SIG-M5 (cell line): ENCODE measurements around the gene IFNL4.
"Not testable (repeated sequence)": the region's sequence is repeated elsewhere in the genome, so short reads cannot be mapped to it uniquely, and the experiment has no call there.

Source experiments
- DNase-seq: peaks from one replicate; lab custom pipeline; 2025; lab: John Stamatoyannopoulos, UW

The IFNL4 gene

DNA sequence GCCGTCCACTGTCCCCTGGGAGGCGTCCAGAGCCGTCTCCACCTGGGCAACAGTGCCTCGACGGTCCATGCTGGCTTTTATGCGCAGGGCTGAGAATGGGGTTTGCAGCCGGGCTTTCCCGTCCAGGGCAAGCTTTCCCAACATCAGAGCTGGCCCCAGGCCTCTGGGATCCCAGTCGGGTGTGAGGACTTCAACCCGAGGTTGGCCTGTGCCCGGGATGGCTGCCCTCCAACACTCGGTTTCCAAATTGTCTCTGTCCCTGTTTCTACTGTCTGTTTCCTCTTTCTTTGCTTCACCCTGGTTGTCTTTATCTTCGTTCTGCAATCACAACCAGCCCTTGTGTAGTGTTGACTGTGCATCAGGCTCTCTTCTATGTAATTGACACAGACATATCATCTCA is at the start of gene IFNL4:
Gene IFNL4, minus strand, starts transcription at position 51 of the 400 bp plus-strand sequence.
- no peak for DNase-seq

- DNase-seq, result no peak
These were observed 49.4 kb upstream of the IFNL4 start for GRCh38 chr19:39297931-39298634.

DNA sequence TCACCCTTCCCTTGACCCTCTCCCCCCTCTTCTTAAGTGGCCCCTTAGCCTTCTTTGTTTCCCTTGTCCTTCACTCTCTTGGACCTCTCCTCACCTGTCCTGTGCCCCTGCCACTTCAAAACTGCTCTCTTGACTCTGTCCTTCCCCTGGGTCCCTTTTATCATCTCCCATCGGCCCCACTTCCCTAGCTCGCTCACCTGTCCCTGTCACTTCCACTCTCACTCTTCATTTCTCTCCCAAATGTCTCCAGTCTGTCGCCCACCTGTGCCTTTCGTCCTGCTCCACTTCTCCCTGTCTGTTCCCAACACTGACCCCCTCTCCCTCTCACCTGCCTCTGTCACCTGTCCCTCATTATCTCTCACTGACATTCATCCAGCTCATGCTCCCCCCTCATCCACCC is 48.2 kb upstream of the IFNL4 start:
- no peak for DNase-seq

DNA sequence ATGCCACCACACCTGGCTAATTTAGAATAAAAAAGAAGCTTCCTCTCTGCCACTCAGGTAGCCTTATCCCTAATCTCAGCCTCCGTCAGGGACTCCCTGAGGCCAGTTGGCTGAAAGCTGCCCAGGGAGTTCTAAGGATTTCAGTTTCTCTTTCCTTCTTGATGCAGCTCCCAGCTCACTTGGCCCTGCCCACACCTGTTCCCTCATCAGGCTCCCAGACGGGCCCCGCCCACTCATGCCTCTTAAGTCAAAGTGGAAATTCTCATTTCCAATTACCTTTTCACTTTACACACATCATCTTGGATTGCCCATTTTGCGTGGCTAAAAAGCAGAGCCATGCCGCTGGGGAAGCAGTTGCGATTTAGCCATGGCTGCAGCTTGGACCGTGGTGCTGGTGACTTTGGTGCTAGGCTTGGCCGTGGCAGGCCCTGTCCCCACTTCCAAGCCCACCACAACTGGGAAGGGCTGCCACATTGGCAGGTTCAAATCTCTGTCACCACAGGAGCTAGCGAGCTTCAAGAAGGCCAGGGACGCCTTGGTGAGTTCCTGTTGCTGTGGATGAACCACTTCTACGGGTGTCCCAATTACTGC is 47.5 kb upstream of the IFNL4 start, which contains the start of gene IFNL1:
Gene IFNL1, plus strand, starts transcription at position 353 of the 591 bp plus-strand sequence. Its CDS starts 15 bp downstream, at position 368.
- DNase-seq, result no peak

DNA sequence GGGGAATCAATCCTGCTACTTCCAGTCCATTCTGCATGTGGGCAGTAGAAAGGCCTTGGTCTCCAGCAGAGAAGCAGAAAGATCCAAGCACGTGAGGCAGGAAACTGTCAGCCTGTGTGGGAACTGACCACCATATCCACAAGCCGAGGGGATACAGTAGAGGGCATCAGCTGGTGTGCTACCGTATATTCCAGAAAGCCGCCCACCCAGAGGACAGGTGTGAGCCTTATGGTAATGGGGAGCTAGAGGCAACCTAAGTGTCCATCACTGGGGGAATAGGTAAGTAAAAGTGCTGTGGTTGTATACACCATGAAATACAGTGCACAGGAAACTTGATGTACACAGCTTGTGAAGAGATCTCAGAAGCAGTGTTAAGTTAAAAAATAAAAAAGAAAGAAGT is 44.7 kb upstream of the IFNL4 start:
- DNase-seq, result no peak

DNA sequence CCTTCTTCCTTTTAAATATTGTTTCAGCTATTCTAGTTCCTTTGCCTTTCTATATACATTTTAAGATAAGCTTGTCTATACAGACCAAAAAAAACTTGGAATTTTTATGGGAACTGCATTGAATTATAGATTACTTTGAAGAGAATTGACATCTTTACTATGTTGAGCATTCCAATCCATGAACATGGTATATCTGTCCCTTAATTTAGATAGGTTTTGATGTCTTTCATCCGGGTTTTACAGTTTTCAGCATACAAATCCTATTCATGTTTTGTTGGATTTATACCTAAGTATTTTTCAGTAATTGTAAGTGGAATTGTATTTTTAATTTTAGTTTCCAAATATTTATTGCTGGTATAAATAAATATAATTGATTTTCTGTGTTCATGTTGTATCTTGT is 35.4 kb upstream of the IFNL4 start:
- DNase-seq, result no peak

GRCh38 chr19:39282021-39282420 is 33.4 kb upstream of the IFNL4 start:
- DNase-seq, result no peak

DNA sequence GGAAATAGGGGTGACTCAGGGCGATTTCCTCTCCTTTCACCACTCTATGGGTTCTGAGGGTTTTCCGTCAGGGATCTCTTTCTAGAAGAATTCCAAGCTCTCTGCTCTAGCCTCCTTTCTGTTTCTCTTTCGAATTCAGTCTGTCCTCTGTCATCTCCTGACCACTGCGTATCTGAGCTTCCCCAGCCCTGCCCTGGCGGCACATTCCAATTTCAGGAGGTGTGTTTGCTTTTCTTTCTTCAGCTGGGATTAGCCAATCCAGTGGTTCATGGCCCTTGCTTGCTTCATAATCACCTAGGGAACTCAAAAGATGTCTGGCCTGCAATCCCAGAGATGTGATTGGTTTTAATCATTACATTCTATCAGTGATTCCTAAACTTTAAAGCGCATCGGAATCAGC is 28.9 kb upstream of the IFNL4 start:
- DNase-seq, result no peak

DNA sequence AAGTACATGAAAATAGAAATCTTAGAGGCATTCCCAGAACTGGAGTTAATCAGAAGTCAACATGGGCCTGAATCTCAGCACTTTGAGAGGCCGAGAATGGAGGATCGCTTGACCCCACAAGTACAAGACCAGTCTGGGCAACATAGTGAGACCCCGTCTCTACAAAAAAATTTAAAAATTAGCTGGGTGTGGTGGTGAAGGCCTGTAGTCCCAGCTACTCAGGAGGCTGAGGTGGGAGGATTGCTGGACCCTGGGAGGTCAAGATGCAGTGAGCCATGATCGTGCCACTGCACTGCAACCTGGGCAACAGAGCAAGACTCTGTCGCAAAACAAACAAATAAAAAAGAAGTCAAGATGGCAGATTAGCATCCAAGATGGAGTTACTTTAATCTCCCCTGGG is 28.1 kb upstream of the IFNL4 start:
- no peak for DNase-seq

DNA sequence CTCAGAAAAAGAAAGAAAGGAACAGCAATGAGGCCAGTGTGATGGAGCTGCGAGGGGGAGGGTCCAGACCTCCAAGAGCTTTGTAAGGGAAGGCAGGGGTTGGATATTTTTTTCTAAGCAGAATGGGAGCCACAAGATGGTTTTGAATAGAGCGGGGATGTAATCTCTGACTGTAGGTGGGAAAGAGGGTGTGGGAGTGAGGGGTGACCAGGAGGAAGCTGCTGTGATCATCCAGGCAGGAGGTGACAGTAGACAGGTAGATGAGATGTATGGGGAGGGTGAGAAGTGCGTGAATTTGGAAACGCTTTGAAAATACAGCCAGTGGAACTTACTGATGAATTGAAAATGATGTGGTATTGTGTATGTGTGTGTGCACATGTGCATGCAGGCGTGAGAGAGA is 26.9 kb upstream of the IFNL4 start:
- DNase-seq, result no peak

DNA sequence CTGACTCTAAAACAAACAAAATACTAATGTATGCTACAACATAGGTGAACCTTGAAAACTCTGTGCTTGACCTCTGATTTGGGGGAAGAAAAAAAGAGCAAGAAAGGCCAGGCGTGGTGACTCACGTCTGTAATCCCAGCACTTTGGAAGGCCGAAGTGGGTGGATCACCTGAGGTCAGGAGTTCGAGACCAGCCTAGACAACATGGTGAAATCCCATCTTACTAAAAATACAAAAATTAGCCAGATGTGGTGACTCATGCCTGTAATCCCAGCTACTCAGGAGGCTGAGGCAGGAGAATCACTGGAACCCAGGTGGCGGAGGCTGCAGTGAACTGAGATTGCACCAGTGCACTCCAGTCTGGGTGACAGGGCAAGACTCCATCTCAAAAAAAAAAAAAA is 25.2 kb upstream of the IFNL4 start:
- DNase-seq, result not testable (repeated sequence)

DNA sequence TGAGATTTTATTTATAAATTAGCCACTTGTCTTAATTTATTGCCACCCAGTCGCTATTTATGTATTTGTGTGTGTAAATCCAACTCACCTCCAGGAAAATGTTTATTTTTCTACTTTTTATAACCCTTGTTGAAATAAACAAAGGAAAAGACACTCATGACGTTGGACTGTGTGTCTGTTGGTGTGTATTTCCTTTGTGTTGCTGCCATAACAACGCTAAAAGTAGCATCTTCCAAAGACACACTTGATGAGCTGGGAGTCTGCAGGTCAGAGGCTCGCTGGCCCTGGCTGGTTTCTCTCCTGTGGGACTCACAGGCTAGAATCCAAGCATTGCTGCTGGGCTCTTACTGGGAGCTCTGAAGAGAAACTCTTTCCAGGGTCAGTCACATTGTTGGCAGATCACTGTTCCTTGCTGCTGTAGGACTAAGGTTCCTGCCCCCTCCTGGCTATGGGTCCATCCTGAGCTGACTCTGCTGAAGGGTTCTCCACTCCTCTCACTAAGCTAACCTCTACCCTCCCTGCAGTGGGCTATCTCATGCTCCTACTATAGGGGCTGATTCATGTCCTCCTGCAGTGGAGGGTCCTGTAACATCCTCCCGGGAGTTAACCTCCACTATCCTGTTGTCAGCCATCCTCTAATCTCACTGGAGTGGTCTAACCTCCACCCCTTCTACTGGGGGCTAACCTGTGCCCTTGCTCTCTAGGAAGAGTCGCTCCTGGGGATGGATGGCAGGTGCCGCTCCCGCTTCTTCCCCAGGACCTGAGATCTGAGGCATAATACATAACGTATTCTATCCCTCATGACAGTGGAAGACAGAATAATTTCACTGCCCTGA is 21.6 kb upstream of the IFNL4 start:
- DNase-seq, result no peak

DNA sequence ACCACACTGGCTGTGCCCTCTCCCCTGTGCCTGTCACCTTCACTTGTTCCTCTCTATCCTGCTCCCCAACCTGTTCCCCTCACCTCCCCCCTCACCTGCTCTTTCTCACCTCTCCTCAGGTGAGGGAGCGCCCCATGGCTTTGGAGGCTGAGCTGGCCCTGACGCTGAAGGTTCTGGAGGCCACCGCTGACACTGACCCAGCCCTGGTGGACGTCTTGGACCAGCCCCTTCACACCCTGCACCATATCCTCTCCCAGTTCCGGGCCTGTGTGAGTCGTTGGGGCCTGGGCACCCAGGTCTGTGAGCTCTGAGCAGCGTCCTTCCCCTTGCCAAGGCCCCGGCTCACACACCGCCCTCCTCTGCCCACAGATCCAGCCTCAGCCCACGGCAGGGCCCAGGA is 20.7 kb upstream of the IFNL4 start:
- DNase-seq, result not testable (repeated sequence)

DNA sequence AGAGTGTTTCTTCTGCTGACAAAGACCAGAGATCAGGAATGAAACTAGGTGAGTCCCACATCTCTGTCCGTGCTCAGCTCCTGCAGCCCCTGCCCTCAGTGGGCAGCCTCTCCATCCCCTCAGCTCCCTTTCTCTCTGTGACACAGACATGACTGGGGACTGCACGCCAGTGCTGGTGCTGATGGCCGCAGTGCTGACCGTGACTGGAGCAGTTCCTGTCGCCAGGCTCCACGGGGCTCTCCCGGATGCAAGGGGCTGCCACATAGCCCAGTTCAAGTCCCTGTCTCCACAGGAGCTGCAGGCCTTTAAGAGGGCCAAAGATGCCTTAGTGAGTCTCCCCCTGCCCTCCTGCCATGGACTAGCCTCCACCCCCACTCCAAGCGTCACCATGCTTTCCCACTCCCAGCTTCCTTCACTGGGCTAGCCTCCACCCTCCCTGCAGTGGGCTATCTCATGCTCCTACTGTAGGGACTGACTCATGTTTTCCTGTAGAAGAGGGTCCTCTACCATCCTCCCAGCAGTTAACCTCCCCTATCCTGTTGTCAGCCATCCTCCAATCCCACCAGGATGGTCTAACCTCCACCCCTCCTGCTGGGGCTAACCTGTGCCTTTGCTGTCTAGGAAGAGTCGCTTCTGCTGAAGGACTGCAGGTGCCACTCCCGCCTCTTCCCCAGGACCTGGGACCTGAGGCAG is 20.0 kb upstream of the IFNL4 start:
- DNase-seq, result not testable (repeated sequence)

- not testable (repeated sequence) for DNase-seq
These were observed 19.4 kb upstream of the IFNL4 start, which contains the start of gene IFNL2 for GRCh38 chr19:39268085-39268484. Gene IFNL2 (plus strand): TSS chr19:39268396. CDS start chr19:39268569, 173 bp downstream.

DNA sequence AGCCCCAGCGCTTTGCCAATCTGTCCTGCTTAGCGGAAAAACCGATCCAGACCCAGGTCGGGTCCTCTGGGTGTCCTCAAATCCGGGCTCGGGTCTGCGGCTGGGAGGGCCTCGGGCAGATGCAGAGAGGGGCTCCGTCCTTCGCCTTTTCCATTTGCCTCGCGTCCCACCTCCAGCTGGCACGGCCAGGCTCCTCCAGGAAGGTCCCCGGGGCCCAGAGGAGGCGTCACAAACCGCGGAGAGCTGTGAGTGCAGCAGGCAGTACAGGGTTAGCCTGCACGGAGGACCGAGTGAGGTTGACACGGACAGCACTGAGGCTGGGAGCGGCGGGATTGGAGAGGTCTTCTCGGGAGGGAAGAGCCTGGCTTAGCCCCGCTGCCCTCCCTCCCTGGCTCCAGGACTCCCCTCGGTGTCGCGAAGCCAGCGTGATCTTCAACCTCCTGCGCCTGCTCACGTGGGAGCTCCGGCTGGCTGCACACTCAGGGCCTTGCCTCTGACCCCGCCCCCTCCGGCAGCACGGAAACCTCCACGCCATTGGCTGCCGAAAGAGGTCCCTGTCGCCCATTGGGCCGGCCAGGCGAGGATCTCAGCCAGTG is 16.8 kb upstream of the IFNL4 start:
- no peak for DNase-seq

GRCh38 chr19:39264306-39265290 is 15.9 kb upstream of the IFNL4 start:
- DNase-seq, result no peak

GRCh38 chr19:39263912-39264305 is 15.3 kb upstream of the IFNL4 start:
- no peak for DNase-seq

DNA sequence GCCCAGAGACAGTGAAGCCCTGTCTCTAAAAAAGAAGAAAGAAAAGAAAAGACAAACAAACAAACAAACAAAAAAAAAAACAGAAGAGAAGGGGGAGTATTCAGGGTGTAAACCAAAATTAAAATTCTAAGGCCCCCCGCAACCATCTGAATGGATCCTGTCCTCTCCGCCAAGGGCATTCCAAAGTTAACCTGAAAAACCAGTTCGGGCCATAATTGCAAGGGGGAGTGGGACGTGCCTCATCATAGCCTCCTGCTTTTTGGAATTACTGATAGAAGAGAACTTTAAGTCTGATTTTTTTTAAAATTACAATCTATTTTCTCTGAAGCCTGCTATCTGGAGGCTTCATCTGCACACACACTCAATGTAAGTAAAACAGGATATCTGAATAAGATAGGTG is 13.8 kb upstream of the IFNL4 start:
- DNase-seq, result no peak

GRCh38 chr19:39261704-39262103 is 13.0 kb upstream of the IFNL4 start:
- DNase-seq, result no peak

DNA sequence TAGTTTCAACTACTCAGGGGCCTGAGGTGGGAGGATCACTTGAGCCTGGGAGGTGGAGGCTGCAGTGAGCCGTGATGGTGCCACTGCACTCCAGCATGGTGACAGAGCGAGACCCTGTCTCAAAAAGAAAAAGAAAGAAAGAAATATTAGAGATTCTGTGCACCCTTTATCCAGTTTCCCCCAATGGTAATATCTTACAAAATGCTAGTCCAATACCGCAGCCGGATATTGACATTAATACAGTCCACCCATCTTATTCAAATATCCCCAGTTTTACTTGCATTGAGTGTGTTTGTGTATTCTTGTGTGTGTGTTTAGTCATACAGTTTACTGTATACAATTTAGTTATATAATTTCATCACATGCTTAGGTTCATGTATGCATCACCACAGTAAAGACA is 8.6 kb upstream of the IFNL4 start:
- no peak for DNase-seq
